Esophagus squamous epithelium (tissue), 4 donors: Measurements from ENCODE around the gene DEPDC7.

ENCODE experiments used
- POLR2A ChIP-seq, 4 donors: fragments of 450-650 bp; IDR thresholded peaks; one replicate each; pipeline ENCODE4 v1.6.1; 2017; ENCODE audit warnings: antibody characterized with exemption in 4 of 4, mild to moderate bottlenecking in 4 of 4, moderate library complexity in 3 of 4
- TF ChIP-seq, protein P1 (sequence below), 6 experiments: fragments of 450-650 bp in 4 of 6; fragments of 200-600 bp in 2 of 6; sonication (generic) in 2 of 6; IDR thresholded peaks; one replicate each; pipeline ENCODE4 v1.5.1; 2016 to 2019; ENCODE audit warnings: antibody characterized with exemption in 6 of 6, mild to moderate bottlenecking in 4 of 6, moderate library complexity in 4 of 6

DNA sequence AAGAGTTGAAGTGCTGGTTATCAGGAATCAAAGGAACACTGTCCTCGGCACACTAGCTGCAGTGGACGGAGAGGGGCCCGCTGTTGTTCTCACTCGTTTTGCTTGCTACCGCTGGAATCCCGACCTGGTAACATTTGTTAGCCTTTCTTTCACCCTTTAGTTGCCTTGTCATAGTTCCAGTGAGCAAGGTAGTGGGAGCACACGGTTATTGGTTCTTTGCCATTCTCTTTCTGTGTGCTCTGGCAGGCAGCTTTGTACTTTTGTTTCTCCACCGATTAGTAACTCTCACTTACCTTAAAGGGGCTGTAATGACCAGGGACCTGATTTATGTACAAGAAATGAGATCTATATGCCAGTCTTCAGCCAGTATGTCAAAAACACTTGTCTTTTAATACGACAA, 1.8 kb downstream of the DEPDC7 start:
- TF ChIP-seq, protein P1, sequence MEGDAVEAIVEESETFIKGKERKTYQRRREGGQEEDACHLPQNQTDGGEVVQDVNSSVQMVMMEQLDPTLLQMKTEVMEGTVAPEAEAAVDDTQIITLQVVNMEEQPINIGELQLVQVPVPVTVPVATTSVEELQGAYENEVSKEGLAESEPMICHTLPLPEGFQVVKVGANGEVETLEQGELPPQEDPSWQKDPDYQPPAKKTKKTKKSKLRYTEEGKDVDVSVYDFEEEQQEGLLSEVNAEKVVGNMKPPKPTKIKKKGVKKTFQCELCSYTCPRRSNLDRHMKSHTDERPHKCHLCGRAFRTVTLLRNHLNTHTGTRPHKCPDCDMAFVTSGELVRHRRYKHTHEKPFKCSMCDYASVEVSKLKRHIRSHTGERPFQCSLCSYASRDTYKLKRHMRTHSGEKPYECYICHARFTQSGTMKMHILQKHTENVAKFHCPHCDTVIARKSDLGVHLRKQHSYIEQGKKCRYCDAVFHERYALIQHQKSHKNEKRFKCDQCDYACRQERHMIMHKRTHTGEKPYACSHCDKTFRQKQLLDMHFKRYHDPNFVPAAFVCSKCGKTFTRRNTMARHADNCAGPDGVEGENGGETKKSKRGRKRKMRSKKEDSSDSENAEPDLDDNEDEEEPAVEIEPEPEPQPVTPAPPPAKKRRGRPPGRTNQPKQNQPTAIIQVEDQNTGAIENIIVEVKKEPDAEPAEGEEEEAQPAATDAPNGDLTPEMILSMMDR (IDR thresholded peaks at IDR 0.05) = no peak
- no peak for TF ChIP-seq POLR2A (IDR thresholded peaks at IDR 0.05)
